Neural cell (in vitro differentiated cells): ENCODE measurements around the gene ITGB2. TPM values are rescaled to one million over a fixed set of nuclear protein-coding genes. Genes with fewer than 3 reads are reported as not detected.

Experiments
- H2AFZ ChIP-seq: fragments of 200-600, 300-800 bp; sonication (generic), shearing (Covaris generic); 2 replicates; pipeline ENCODE4 v1.6.0; 2014; ENCODE audit warnings: low read depth, mild to moderate bottlenecking, antibody characterized with exemption, low read length, moderate library complexity
- H3F3A ChIP-seq: fragments of 200-600 bp; shearing (Covaris generic); 2 replicates; pipeline ENCODE4 v1.6.1; 2016; ENCODE audit warnings: mild to moderate bottlenecking, moderate library complexity, mixed read lengths, antibody characterized with exemption, low read length; ENCODE audit not compliant: insufficient read depth, poor library complexity, severe bottlenecking
- H3K27ac ChIP-seq: fragments of 200-600, 300-800 bp; sonication (generic), shearing (Covaris generic); 2 replicates; pipeline ENCODE4 v1.5.1; 2014; ENCODE audit warnings: mild to moderate bottlenecking, low read length, moderate library complexity
- H3K27me3 ChIP-seq: fragments of 300-800, 200-600 bp; sonication (generic), shearing (Covaris generic); 2 replicates; pipeline ENCODE4 v1.6.0; 2014; ENCODE audit warnings: mild to moderate bottlenecking, low read depth, low read length, moderate library complexity; ENCODE audit not compliant: insufficient read depth
- H3K36me3 ChIP-seq: fragments of 300-800, 200-600 bp; sonication (generic), shearing (Covaris generic); 2 replicates; pipeline ENCODE4 v1.5.1; 2014; ENCODE audit warnings: mild to moderate bottlenecking, antibody characterized with exemption, low read length, moderate library complexity; ENCODE audit not compliant: insufficient read depth
- H3K4me2 ChIP-seq: fragments of 300-800, 200-600 bp; sonication (generic), shearing (Covaris generic); 2 replicates; pipeline ENCODE4 v1.6.0; 2014; ENCODE audit warnings: mild to moderate bottlenecking, low read length
- H3K4me3 ChIP-seq: fragments of 300-800, 200-600 bp; sonication (generic), shearing (Covaris generic); 2 replicates; pipeline ENCODE4 v1.5.1; 2014; ENCODE audit warnings: mild to moderate bottlenecking, low read length, moderate library complexity
- H3K79me2 ChIP-seq: fragments of 200-600 bp; shearing (Covaris generic); replicated peaks from 2 replicates; pipeline ENCODE4 v1.6.0; 2014; ENCODE audit warnings: mild to moderate bottlenecking, low read length, moderate library complexity; ENCODE audit not compliant: insufficient read depth
- H3K9ac ChIP-seq: fragments of 300-800, 200-600 bp; sonication (generic), shearing (Covaris generic); 2 replicates; pipeline ENCODE4 v1.6.1; 2016; ENCODE audit warnings: mild to moderate bottlenecking, low read length, mixed read lengths
- H3K9me2 ChIP-seq: fragments of 200-600 bp; shearing (Covaris generic); 2 replicates; pipeline ENCODE4 v1.6.1; 2016; ENCODE audit warnings: mild to moderate bottlenecking, low read length, mixed read lengths; ENCODE audit not compliant: insufficient read depth
- H3K9me3 ChIP-seq: fragments of 200-600, 300-800 bp; sonication (generic), shearing (Covaris generic); 2 replicates; pipeline ENCODE4 v1.6.1; 2016; ENCODE audit warnings: mild to moderate bottlenecking, mixed run types, low read length, moderate library complexity, mixed read lengths
- H4K20me1 ChIP-seq: fragments of 200-600 bp; shearing (Covaris generic); 2 replicates; pipeline ENCODE4 v1.6.1; 2016; ENCODE audit warnings: mild to moderate bottlenecking, mixed run types; ENCODE audit not compliant: insufficient read depth
- EP300 ChIP-seq: fragments of 450-650 bp; conservative IDR thresholded peaks from 2 replicates; pipeline ENCODE4 v1.6.1; 2014; ENCODE audit warnings: antibody characterized with exemption, mild to moderate bottlenecking, moderate library complexity; ENCODE audit not compliant: poor library complexity, severe bottlenecking
- EZH2 ChIP-seq: fragments of 200-600, 300-800 bp; shearing (Covaris generic), sonication (generic); IDR thresholded peaks from 2 replicates; pipeline ENCODE4 v1.6.1; 2014; ENCODE audit warnings: antibody characterized with exemption, low read length, borderline replicate concordance, mild to moderate bottlenecking; ENCODE audit not compliant: insufficient read depth, poor library complexity, severe bottlenecking
- MXI1 ChIP-seq: fragments of 450-650 bp; conservative IDR thresholded peaks from 2 replicates; pipeline ENCODE4 v1.6.1; 2014; ENCODE audit warnings: antibody characterized with exemption, mild to moderate bottlenecking; ENCODE audit not compliant: poor library complexity, severe bottlenecking
- POLR2AphosphoS5 ChIP-seq: IDR thresholded peaks from 2 replicates; pipeline ENCODE4 v1.6.1; 2012
- RAD21 ChIP-seq: fragments of 450-650 bp; conservative IDR thresholded peaks from 2 replicates; pipeline ENCODE4 v1.6.1; 2014; ENCODE audit warnings: antibody characterized with exemption, mild to moderate bottlenecking, moderate library complexity
- REST ChIP-seq: IDR thresholded peaks from 2 replicates; pipeline ENCODE4 v1.6.1; 2012; ENCODE audit warnings: borderline replicate concordance
- SMC3 ChIP-seq: fragments of 450-650 bp; conservative IDR thresholded peaks from 2 replicates; pipeline ENCODE4 v1.6.1; 2014; ENCODE audit warnings: antibody characterized with exemption, mild to moderate bottlenecking, moderate library complexity; ENCODE audit not compliant: poor library complexity
- TAF1 ChIP-seq: IDR thresholded peaks from 2 replicates; pipeline ENCODE4 v1.6.1; 2012; ENCODE audit warnings: low read depth
- polyA plus RNA-seq: library from polyadenylated mRNA; depleted of rRNA; stranded (reverse); fragments of >200 nt; gene quantifications from 2 replicates; pipeline ENCODE4 v1.2.3, GENCODE V29; 2014
- TF ChIP-seq, protein P1 (sequence below): fragments of 450-650 bp; IDR thresholded peaks from 2 replicates; pipeline ENCODE4 v1.5.1; 2014; ENCODE audit warnings: antibody characterized with exemption, mild to moderate bottlenecking, moderate library complexity; ENCODE audit not compliant: poor library complexity, severe bottlenecking

The ITGB2 gene
- polyA plus RNA-seq, 1 donor from 2014 or later = not detected

GRCh38 chr21:44960141-44961092, 39.7 kb upstream of the ITGB2 start:
- no peaks in the 10 kb centered on the region for H3F3A ChIP-seq
- H4K20me1 ChIP-seq = no peaks in the 10 kb centered on the region
- H3K27me3 ChIP-seq = no peaks in the 10 kb centered on the region
- H3K79me2 ChIP-seq = no peaks in the 10 kb centered on the region
- H2AFZ ChIP-seq = no peak overlapping the region
- TF ChIP-seq TAF1 = no peak
- no peak for TF ChIP-seq EZH2
- TF ChIP-seq, protein P1, sequence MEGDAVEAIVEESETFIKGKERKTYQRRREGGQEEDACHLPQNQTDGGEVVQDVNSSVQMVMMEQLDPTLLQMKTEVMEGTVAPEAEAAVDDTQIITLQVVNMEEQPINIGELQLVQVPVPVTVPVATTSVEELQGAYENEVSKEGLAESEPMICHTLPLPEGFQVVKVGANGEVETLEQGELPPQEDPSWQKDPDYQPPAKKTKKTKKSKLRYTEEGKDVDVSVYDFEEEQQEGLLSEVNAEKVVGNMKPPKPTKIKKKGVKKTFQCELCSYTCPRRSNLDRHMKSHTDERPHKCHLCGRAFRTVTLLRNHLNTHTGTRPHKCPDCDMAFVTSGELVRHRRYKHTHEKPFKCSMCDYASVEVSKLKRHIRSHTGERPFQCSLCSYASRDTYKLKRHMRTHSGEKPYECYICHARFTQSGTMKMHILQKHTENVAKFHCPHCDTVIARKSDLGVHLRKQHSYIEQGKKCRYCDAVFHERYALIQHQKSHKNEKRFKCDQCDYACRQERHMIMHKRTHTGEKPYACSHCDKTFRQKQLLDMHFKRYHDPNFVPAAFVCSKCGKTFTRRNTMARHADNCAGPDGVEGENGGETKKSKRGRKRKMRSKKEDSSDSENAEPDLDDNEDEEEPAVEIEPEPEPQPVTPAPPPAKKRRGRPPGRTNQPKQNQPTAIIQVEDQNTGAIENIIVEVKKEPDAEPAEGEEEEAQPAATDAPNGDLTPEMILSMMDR = no peak
- TF ChIP-seq REST = no peak
- TF ChIP-seq EP300 = no peak
- no peak for TF ChIP-seq SMC3
- no peak for TF ChIP-seq MXI1
- TF ChIP-seq POLR2AphosphoS5 = no peak
- TF ChIP-seq RAD21 = no peak
- H3K36me3 ChIP-seq = peaks cover 8% of the 10 kb centered on the region
- no peak overlapping the region for H3K4me3 ChIP-seq
- H3K9me2 ChIP-seq = no peaks in the 10 kb centered on the region
- H3K4me2 ChIP-seq = no peak overlapping the region
- no peak overlapping the region for H3K27ac ChIP-seq
- H3K9ac ChIP-seq = no peak overlapping the region
- no peaks in the 10 kb centered on the region for H3K9me3 ChIP-seq

- Histone ChIP-seq H3K9me3 (no peaks in the 10 kb centered on the region), H4K20me1 (no peaks in the 10 kb centered on the region), H3K79me2 (no peaks in the 10 kb centered on the region), H3K27ac (no peak overlapping the region), H2AFZ (no peak overlapping the region), H3K4me3 (no peak overlapping the region), H3K27me3 (no peaks in the 10 kb centered on the region), H3K9ac (no peak overlapping the region), H3F3A (no peaks in the 10 kb centered on the region), H3K9me2 (no peaks in the 10 kb centered on the region), H3K4me2 (no peak overlapping the region), H3K36me3 (peaks cover 8% of the 10 kb centered on the region)
- no peak for TF ChIP-seq MXI1
- TF ChIP-seq SMC3 = no peak
- TF ChIP-seq, protein P1 = no peak
- TF ChIP-seq RAD21 = no peak
- no peak for TF ChIP-seq TAF1
- no peak for TF ChIP-seq EZH2
- TF ChIP-seq EP300 = no peak
- no peak for TF ChIP-seq POLR2AphosphoS5
- TF ChIP-seq REST = no peak
Observed at GRCh38 chr21:44959376-44960091, 38.8 kb upstream of the ITGB2 start.
